SU-DHL-6 (cell line): ENCODE data around the gene UNC45A.

Source experiments
- H2AFZ ChIP-seq: fragments of 200-600 bp; sonication (generic); 2 replicates; pipeline ENCODE4 v1.6.1; 2014; ENCODE audit warnings: low read depth, mild to moderate bottlenecking, moderate library complexity, mixed read lengths, antibody characterized with exemption, low read length; ENCODE audit not compliant: severe bottlenecking
- H3F3A ChIP-seq: fragments of 200-600 bp; shearing (Covaris generic); 2 replicates; pipeline ENCODE4 v1.6.0; 2016; ENCODE audit warnings: antibody characterized with exemption, mild to moderate bottlenecking; ENCODE audit not compliant: insufficient read depth
- H3K27ac ChIP-seq: fragments of 200-600 bp; sonication (generic); 2 replicates; pipeline ENCODE4 v1.5.1; 2016; ENCODE audit warnings: low read depth, mild to moderate bottlenecking, low read length, moderate library complexity, mixed read lengths
- H3K27me3 ChIP-seq: fragments of 200-600 bp; sonication (generic), shearing (Covaris generic); 2 replicates; pipeline ENCODE4 v1.6.0; 2014; ENCODE audit warnings: mild to moderate bottlenecking, low read length
- H3K36me3 ChIP-seq: fragments of 200-600 bp; sonication (generic); 2 replicates; pipeline ENCODE4 v1.6.1; 2014; ENCODE audit warnings: mild to moderate bottlenecking, low read length, mixed read lengths
- H3K4me2 ChIP-seq: fragments of 300-600, 200-600 bp; shearing (Covaris generic), sonication (generic); 2 replicates; pipeline ENCODE4 v1.6.0; 2014; ENCODE audit warnings: low read length, low read depth, mild to moderate bottlenecking; ENCODE audit not compliant: poor library complexity, severe bottlenecking
- H3K4me3 ChIP-seq: fragments of 200-600 bp; sonication (generic); 2 replicates; pipeline ENCODE4 v1.5.1; 2014; ENCODE audit warnings: antibody characterized with exemption, low read length, mild to moderate bottlenecking, mixed read lengths; ENCODE audit not compliant: insufficient read depth, poor library complexity, severe bottlenecking
- H3K79me2 ChIP-seq: fragments of 200-600 bp; sonication (generic); 2 replicates; pipeline ENCODE4 v1.6.1; 2014; ENCODE audit warnings: mild to moderate bottlenecking, low read length, moderate library complexity; ENCODE audit not compliant: insufficient read depth
- H3K9ac ChIP-seq: fragments of 200-600 bp; sonication (generic); 2 replicates; pipeline ENCODE4 v1.7.0; 2014; ENCODE audit warnings: mild to moderate bottlenecking, low read length
- H3K9me2 ChIP-seq: fragments of 200-600 bp; sonication (generic); replicated peaks from 2 replicates; pipeline ENCODE4 v1.6.1; 2014; ENCODE audit warnings: low read length; ENCODE audit not compliant: insufficient read depth
- H3K9me3 ChIP-seq: fragments of 200-600 bp; sonication (generic); 2 replicates; pipeline ENCODE4 v1.6.1; 2014; ENCODE audit warnings: low read length, mixed read lengths; ENCODE audit not compliant: insufficient read depth
- H4K20me1 ChIP-seq: fragments of 200-600 bp; sonication (generic); 2 replicates; pipeline ENCODE4 v1.6.1; 2014; ENCODE audit warnings: low read depth, mild to moderate bottlenecking, antibody characterized with exemption, low read length, moderate library complexity, mixed read lengths
- EZH2phosphoT487 ChIP-seq: fragments of 200-600 bp; sonication (generic), shearing (Covaris generic); conservative IDR thresholded peaks from 2 replicates; pipeline ENCODE4 v1.6.1; 2018; ENCODE audit warnings: mild to moderate bottlenecking, antibody characterized with exemption, low read length, moderate library complexity, mixed read lengths
- TF ChIP-seq, protein P1 (sequence below): fragments of 200-600 bp; sonication (generic); IDR thresholded peaks from one replicate; pipeline ENCODE4 v1.5.1; 2017; ENCODE audit warnings: antibody characterized with exemption, mild to moderate bottlenecking, low read length, moderate library complexity; ENCODE audit not compliant: insufficient read depth, poor library complexity, severe bottlenecking

The UNC45A gene

DNA sequence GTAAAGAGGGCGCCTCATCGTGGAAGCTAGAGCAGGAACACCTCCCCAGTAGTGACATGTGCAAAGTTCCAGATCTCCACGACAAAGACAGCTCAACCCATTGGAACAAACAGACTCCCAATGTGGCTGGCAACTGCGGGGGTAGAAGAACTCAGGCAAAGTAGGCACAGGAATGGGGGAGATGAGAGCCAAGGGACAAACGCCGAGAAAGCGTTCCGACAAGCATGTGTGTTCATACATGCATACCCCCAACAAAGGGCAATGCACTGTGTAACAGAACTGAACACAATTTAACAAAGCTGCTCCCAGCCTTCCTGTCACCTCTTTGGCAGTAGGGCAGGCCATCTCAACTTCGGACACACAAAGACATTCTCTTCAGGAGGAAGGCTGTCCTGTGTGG is 31.2 kb downstream of the UNC45A start:
- Histone ChIP-seq H3K36me3 (peaks cover 43% of the 10 kb centered on the region; the same call in 1 of the 2 replicates), H3F3A (peaks cover 31% of the 10 kb centered on the region), H3K4me2 (no peak overlapping the region), H3K27ac (no peak overlapping the region), H4K20me1 (0 out of 2 replicates have a peak, but pooled peaks cover 4% of the 10 kb centered on the region), H3K79me2 (no peaks in the 10 kb centered on the region), H2AFZ (no peak overlapping the region), H3K9me2 (no peaks in the 10 kb centered on the region), H3K27me3 (no peaks in the 10 kb centered on the region), H3K9ac (no peak overlapping the region), H3K4me3 (no peak overlapping the region), H3K9me3 (no peaks in the 10 kb centered on the region)
- TF ChIP-seq EZH2phosphoT487, result no peak
- TF ChIP-seq, protein P1, sequence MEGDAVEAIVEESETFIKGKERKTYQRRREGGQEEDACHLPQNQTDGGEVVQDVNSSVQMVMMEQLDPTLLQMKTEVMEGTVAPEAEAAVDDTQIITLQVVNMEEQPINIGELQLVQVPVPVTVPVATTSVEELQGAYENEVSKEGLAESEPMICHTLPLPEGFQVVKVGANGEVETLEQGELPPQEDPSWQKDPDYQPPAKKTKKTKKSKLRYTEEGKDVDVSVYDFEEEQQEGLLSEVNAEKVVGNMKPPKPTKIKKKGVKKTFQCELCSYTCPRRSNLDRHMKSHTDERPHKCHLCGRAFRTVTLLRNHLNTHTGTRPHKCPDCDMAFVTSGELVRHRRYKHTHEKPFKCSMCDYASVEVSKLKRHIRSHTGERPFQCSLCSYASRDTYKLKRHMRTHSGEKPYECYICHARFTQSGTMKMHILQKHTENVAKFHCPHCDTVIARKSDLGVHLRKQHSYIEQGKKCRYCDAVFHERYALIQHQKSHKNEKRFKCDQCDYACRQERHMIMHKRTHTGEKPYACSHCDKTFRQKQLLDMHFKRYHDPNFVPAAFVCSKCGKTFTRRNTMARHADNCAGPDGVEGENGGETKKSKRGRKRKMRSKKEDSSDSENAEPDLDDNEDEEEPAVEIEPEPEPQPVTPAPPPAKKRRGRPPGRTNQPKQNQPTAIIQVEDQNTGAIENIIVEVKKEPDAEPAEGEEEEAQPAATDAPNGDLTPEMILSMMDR, result no peak

DNA sequence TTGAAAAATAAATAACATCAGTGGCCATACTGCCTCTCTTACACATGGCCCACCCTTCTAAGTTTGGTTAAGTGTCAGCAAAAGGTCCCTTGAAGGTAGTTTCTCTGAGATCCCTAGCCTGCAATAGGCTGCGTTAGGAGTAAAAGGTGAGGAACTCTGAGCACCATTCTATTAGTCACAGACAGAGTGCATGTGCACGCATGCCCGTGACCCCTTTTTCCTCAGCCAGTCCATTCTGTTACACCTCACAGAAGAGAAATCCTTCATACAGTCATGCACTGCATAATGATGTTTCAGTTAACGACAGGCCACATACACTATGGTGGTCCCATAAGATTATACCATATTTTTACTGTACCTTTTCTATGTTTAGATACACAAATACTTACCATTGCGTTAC is 32.1 kb downstream of the UNC45A start:
- Histone ChIP-seq H3K79me2 (no peaks in the 10 kb centered on the region), H3K4me2 (no peak overlapping the region), H3K9ac (no peak overlapping the region), H3F3A (peaks cover 29% of the 10 kb centered on the region), H2AFZ (no peak overlapping the region), H3K9me3 (no peaks in the 10 kb centered on the region), H4K20me1 (0 out of 2 replicates have a peak, but pooled peaks cover 2% of the 10 kb centered on the region), H3K9me2 (no peaks in the 10 kb centered on the region), H3K27me3 (no peaks in the 10 kb centered on the region), H3K27ac (no peak overlapping the region), H3K36me3 (peaks cover 43% of the 10 kb centered on the region; the same call in 1 of the 2 replicates), H3K4me3 (no peak overlapping the region)
- TF ChIP-seq, protein P1, result no peak
- no peak for TF ChIP-seq EZH2phosphoT487

DNA sequence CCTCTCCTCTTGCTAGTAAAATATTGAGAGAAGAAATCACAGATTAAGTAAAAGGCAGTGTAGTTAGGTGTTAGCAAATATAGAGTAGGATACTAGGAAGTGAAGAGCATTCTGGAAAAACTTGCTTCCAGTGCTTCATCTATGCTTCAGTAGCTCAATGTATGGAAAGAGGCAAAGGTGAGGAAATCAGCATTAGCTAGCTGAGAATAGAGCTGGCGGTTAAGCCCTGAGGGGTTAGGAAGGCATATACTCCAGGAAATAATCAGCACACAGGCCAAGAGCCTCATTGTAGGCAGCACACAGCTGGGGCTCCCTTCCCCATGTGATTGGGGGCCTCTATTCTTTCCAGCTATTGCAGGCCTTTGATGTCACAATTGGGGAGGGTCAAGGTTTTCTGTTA is 33.3 kb downstream of the UNC45A start:
- no peak overlapping the region for H2AFZ ChIP-seq

More for the DNA sequence above, 33.3 kb downstream of the UNC45A start:
- H3K9ac ChIP-seq, result no peak overlapping the region
- no peaks in the 10 kb centered on the region for H3K9me2 ChIP-seq
- no peaks in the 10 kb centered on the region for H3K27me3 ChIP-seq
- H3K4me3 ChIP-seq, result no peak overlapping the region
- H3F3A ChIP-seq, result peaks cover 17% of the 10 kb centered on the region; the same call in 1 of the 2 replicates
- H3K4me2 ChIP-seq, result no peak overlapping the region
- H3K79me2 ChIP-seq, result no peaks in the 10 kb centered on the region
- H3K27ac ChIP-seq, result no peak overlapping the region
- H4K20me1 ChIP-seq, result no peaks in the 10 kb centered on the region
- no peak for TF ChIP-seq EZH2phosphoT487
- TF ChIP-seq, protein P1, result no peak
- no peaks in the 10 kb centered on the region for H3K9me3 ChIP-seq
- H3K36me3 ChIP-seq, result peaks cover 40% of the 10 kb centered on the region; the same call in 1 of the 2 replicates
